Activated naive CD4-positive, alpha-beta T cell treated with anti-CD3 and anti-CD28 coated beads, Interleukin-2, amount 50 U/mL, for 72 hours (primary cell): ENCODE measurements around the gene HOXA5. TPM values are rescaled to one million over a fixed set of nuclear protein-coding genes. Genes with fewer than 3 reads are reported as not detected.

Experiments
- ATAC-seq, 2 donors: fragments of 150-1000 bp; cut with Tn5 transposase; 2 replicates each; pipeline ENCODE4 v1.10.0; 2021; ENCODE audit warnings: mild to moderate bottlenecking in 2 of 2, moderate library complexity in 2 of 2
- DNase-seq, 2 donors: peaks; one replicate each; pipeline ENCODE4 v3.0.0; 2021 to 2022; ENCODE audit warnings: low spot score in 2 of 2
- H3K27ac Mint-ChIP-seq, 2 donors: one replicate each; pipeline ENCODE4 v1.8.0; 2022; ENCODE audit warnings: mild to moderate bottlenecking in 2 of 2, mixed read lengths in 2 of 2
- H3K36me3 Mint-ChIP-seq, 2 donors: one replicate each; pipeline ENCODE4 v1.8.0; 2022; ENCODE audit warnings: mixed read lengths in 2 of 2
- H3K9me3 Mint-ChIP-seq, 2 donors: one replicate each; pipeline ENCODE4 v1.8.0; 2022; ENCODE audit warnings: mixed read lengths in 2 of 2
- total RNA-seq, 2 donors: library from RNA; stranded (reverse); gene quantifications; one replicate each; pipeline ENCODE4 v1.2.3, GENCODE V29; 2022

HOXA5 gene
- total RNA-seq, 2 donors from 2014 or later = not detected

GRCh38 chr7:27184337-27185012, 41.0 kb upstream of the HOXA5 start:
- ATAC-seq = peak in 1 of 2 donors; percentile 47
- peak in 1 of 2 donors; percentile 30 for DNase-seq
- Mint-ChIP-seq H3K9me3 (no peaks in the 10 kb centered on the region), H3K27ac (no peak overlapping the region), H3K36me3 (peaks cover 0 to 17% of the 10 kb centered on the region in 2 donors)

GRCh38 chr7:27183682-27184336, 40.3 kb upstream of the HOXA5 start:
- peaks cover 0 to 18% of the 10 kb centered on the region in 2 donors for H3K36me3 Mint-ChIP-seq
- ATAC-seq (no peak), DNase-seq (peak in 1 of 2 donors; percentile 23)
- no peaks in the 10 kb centered on the region for H3K9me3 Mint-ChIP-seq
- peak overlapping the region in 1 of 2 donors; percentile 29 for H3K27ac Mint-ChIP-seq

GRCh38 chr7:27182861-27183681, 39.6 kb upstream of the HOXA5 start:
- Mint-ChIP-seq H3K9me3 (no peaks in the 10 kb centered on the region), H3K27ac (peak overlapping the region in 1 of 2 donors; percentile 29), H3K36me3 (peaks cover 0 to 13% of the 10 kb centered on the region in 2 donors)
- no peak for ATAC-seq
- DNase-seq = peak in 1 of 2 donors; percentile 44

- Mint-ChIP-seq H3K36me3 (peaks cover 0 to 13% of the 10 kb centered on the region in 2 donors), H3K9me3 (no peaks in the 10 kb centered on the region), H3K27ac (no peak overlapping the region)
- ATAC-seq (no peak), DNase-seq (no peak)
Measured at GRCh38 chr7:27182285-27182841, 38.9 kb upstream of the HOXA5 start.

GRCh38 chr7:27181795-27182275, 38.4 kb upstream of the HOXA5 start:
- Mint-ChIP-seq H3K27ac (no peak overlapping the region), H3K9me3 (no peaks in the 10 kb centered on the region), H3K36me3 (peaks cover 0 to 13% of the 10 kb centered on the region in 2 donors)
- ATAC-seq = no peak
- DNase-seq = peak in 1 of 2 donors; percentile 33

- Mint-ChIP-seq H3K9me3 (no peaks in the 10 kb centered on the region), H3K36me3 (peaks cover 0 to 5% of the 10 kb centered on the region in 2 donors), H3K27ac (no peak overlapping the region)
- ATAC-seq (no peak), DNase-seq (no peak)
Measured at GRCh38 chr7:27180431-27181420, 37.2 kb upstream of the HOXA5 start.

GRCh38 chr7:27179503-27180430, 36.3 kb upstream of the HOXA5 start:
- DNase-seq = peak; percentile 23 to 78
- no peaks in the 10 kb centered on the region for H3K9me3 Mint-ChIP-seq
- H3K36me3 Mint-ChIP-seq = peaks cover 0 to 4% of the 10 kb centered on the region in 2 donors
- peak; percentile 64 to 78 for ATAC-seq
- no peak overlapping the region for H3K27ac Mint-ChIP-seq

GRCh38 chr7:27179030-27179429, 35.5 kb upstream of the HOXA5 start:
- Mint-ChIP-seq H3K9me3 (no peaks in the 10 kb centered on the region), H3K27ac (no peak overlapping the region), H3K36me3 (peaks cover 0 to 4% of the 10 kb centered on the region in 2 donors)
- ATAC-seq = no peak
- DNase-seq = no peak

GRCh38 chr7:27178366-27178765, 34.9 kb upstream of the HOXA5 start:
- Mint-ChIP-seq H3K9me3 (no peaks in the 10 kb centered on the region), H3K36me3 (peaks cover 0 to 4% of the 10 kb centered on the region in 2 donors), H3K27ac (no peak overlapping the region)
- DNase-seq = no peak
- no peak for ATAC-seq

GRCh38 chr7:27177795-27178320, 34.4 kb upstream of the HOXA5 start:
- ATAC-seq = no peak
- no peaks in the 10 kb centered on the region for H3K9me3 Mint-ChIP-seq
- H3K36me3 Mint-ChIP-seq = peaks cover 0 to 4% of the 10 kb centered on the region in 2 donors
- no peak for DNase-seq
- no peak overlapping the region for H3K27ac Mint-ChIP-seq

GRCh38 chr7:27176962-27177794, 33.7 kb upstream of the HOXA5 start:
- Mint-ChIP-seq H3K36me3 (peaks cover 0 to 7% of the 10 kb centered on the region in 2 donors), H3K27ac (no peak overlapping the region), H3K9me3 (no peaks in the 10 kb centered on the region)
- ATAC-seq (no peak), DNase-seq (peak in 1 of 2 donors; percentile 21)

- DNase-seq (peak in 1 of 2 donors; percentile 21), ATAC-seq (no peak)
- no peak overlapping the region for H3K27ac Mint-ChIP-seq
- H3K9me3 Mint-ChIP-seq = no peaks in the 10 kb centered on the region
- peaks cover 0 to 14% of the 10 kb centered on the region in 2 donors for H3K36me3 Mint-ChIP-seq
Measured at GRCh38 chr7:27176524-27176845, 33.0 kb upstream of the HOXA5 start.

GRCh38 chr7:27175626-27176523, 32.4 kb upstream of the HOXA5 start:
- DNase-seq (peak in 1 of 2 donors; percentile 41), ATAC-seq (no peak)
- H3K36me3 Mint-ChIP-seq = peaks cover 0 to 16% of the 10 kb centered on the region in 2 donors
- H3K27ac Mint-ChIP-seq = no peak overlapping the region
- H3K9me3 Mint-ChIP-seq = no peaks in the 10 kb centered on the region
